ENCODE results near the gene SIRPG. TPM values are rescaled to one million over a fixed set of nuclear protein-coding genes. Genes with fewer than 3 reads are reported as not detected.

Gene SIRPG
- not detected in 2 replicates for total RNA-seq

GRCh38 chr20:1657556-1658334 lies at the start of gene SIRPG:
SIRPG (minus strand) TSS chr20:1657779; CDS start chr20:1657714, 65 bp downstream.

GRCh38 chr20:1619861-1620444 lies 37.6 kb downstream of the SIRPG start, which contains the start of gene SIRPB1:
SIRPB1 (minus strand) TSS chr20:1620009; CDS start chr20:1619944, 65 bp downstream.

Other genes with a start within 250 kb of the SIRPG start
- gene NSFL1C, start 190.9 kb downstream of the SIRPG start, total RNA-seq, result 24.7 and 32.6 TPM in 2 replicates
- 0.33 TPM in 1 of 2 replicates, not detected in the other for gene SIRPB2, start 166.4 kb downstream of the SIRPG start, total RNA-seq
- gene SIRPD, start 100.1 kb downstream of the SIRPG start, total RNA-seq, result not detected in 2 replicates
- 1.3 TPM in 1 of 2 replicates, not detected in the other for gene SIRPB1, start 37.8 kb downstream of the SIRPG start, total RNA-seq
- gene SIRPA, start 237.6 kb upstream of the SIRPG start, total RNA-seq, result 7.9 and 13.6 TPM in 2 replicates

Data from smooth muscle cell of the pulmonary artery (primary cell).